DND-41 (cell line): ENCODE measurements around the gene PPP1R15B.
A peak's percentile ranks its signal among the peaks of the same experiment; 100 is the strongest.

Experiments
- ATAC-seq: fragments of 200-7000 bp; cut with Tn5 transposase; 3 replicates; pipeline ENCODE4 v1.9.1; 2021; ENCODE audit warnings: low read depth; ENCODE audit not compliant: insufficient read depth
- DNase-seq: peaks from one replicate; pipeline ENCODE4 v3.0.0-alpha.2; 2020
- H2AFZ ChIP-seq: 2 replicates; pipeline ENCODE4 v1.6.0; 2012; ENCODE audit warnings: low read depth, low read length
- H3K27ac ChIP-seq: 2 replicates; pipeline ENCODE4 v1.5.1; 2012; ENCODE audit warnings: low read length, inconsistent platforms
- H3K27me3 ChIP-seq: fragments of 200-600 bp; sonication (generic); 2 replicates; pipeline ENCODE4 v1.6.0; 2012; ENCODE audit warnings: low read length, mild to moderate bottlenecking, inconsistent platforms; ENCODE audit not compliant: insufficient read depth, poor library complexity
- H3K36me3 ChIP-seq: 2 replicates; pipeline ENCODE4 v1.5.1; 2012; ENCODE audit warnings: low read length, inconsistent platforms; ENCODE audit not compliant: insufficient read depth
- H3K4me1 ChIP-seq: 2 replicates; pipeline ENCODE4 v1.5.1; 2012; ENCODE audit warnings: mild to moderate bottlenecking, low read length; ENCODE audit not compliant: insufficient read depth
- H3K4me2 ChIP-seq: 2 replicates; pipeline ENCODE4 v1.6.0; 2012; ENCODE audit warnings: mild to moderate bottlenecking, moderate library complexity, low read length, inconsistent platforms; ENCODE audit not compliant: insufficient read depth
- H3K4me3 ChIP-seq, 2 experiments: fragments of 200-600 bp in 1 of 2; shearing (Covaris generic) in 1 of 2; 2 replicates each; pipeline ENCODE4 v1.5.1; 2012 to 2016; ENCODE audit warnings: inconsistent platforms in 2 of 2, low read length in 2 of 2, mild to moderate bottlenecking in 2 of 2, low read depth in 1 of 2, moderate library complexity in 1 of 2
- H3K79me2 ChIP-seq: 2 replicates; pipeline ENCODE4 v1.6.0; 2012; ENCODE audit warnings: low read length, inconsistent platforms; ENCODE audit not compliant: insufficient read depth
- H3K9ac ChIP-seq: 2 replicates; pipeline ENCODE4 v1.6.0; 2012; ENCODE audit warnings: low read depth, mild to moderate bottlenecking, inconsistent platforms, low read length, moderate library complexity
- H3K9me3 ChIP-seq: 2 replicates; pipeline ENCODE4 v1.5.1; 2012; ENCODE audit warnings: low read length, moderate library complexity, mild to moderate bottlenecking, inconsistent platforms; ENCODE audit not compliant: insufficient read depth, severe bottlenecking
- H4K20me1 ChIP-seq: 2 replicates; pipeline ENCODE4 v1.6.0; 2012; ENCODE audit warnings: low read length; ENCODE audit not compliant: insufficient read depth
- CTCF ChIP-seq: IDR thresholded peaks from 2 replicates; pipeline ENCODE4 v1.5.1; 2012; ENCODE audit warnings: borderline replicate concordance, low read length, moderate library complexity, mild to moderate bottlenecking; ENCODE audit not compliant: poor library complexity, severe bottlenecking; ENCODE audit errors: extremely low read depth
- EZH2 ChIP-seq: IDR thresholded peaks from 3 replicates; pipeline ENCODE4 v1.6.1; 2012; ENCODE audit warnings: borderline replicate concordance, low read depth, mild to moderate bottlenecking, moderate library complexity, low read length, inconsistent platforms; ENCODE audit not compliant: severe bottlenecking

PPP1R15B gene

GRCh38 chr1:204382714-204383083 is 28.9 kb downstream of the PPP1R15B start:
- Histone ChIP-seq H3K79me2 (no peaks in the 10 kb centered on the region), H3K36me3 (no peaks in the 10 kb centered on the region), H3K4me3 (peak overlapping the region in 1 of 2 experiments; percentile 57; a peak in 2 of 4 replicates), H3K9me3 (no peaks in the 10 kb centered on the region), H3K4me1 (peaks cover 13% of the 10 kb centered on the region), H3K27me3 (peaks cover 30% of the 10 kb centered on the region), H3K9ac (peak overlapping the region; percentile 43), H3K4me2 (peak overlapping the region; percentile 71), H4K20me1 (no peaks in the 10 kb centered on the region), H3K27ac (peak overlapping the region; percentile 64), H2AFZ (peak overlapping the region; percentile 82)
- TF ChIP-seq EZH2 (no peak), CTCF (no peak)
- ATAC-seq (no peak), DNase-seq (no peak)

- H2AFZ ChIP-seq = no peak overlapping the region
- TF ChIP-seq CTCF (no peak), EZH2 (no peak)
- no peaks in the 10 kb centered on the region for H3K79me2 ChIP-seq
- H3K36me3 ChIP-seq = no peaks in the 10 kb centered on the region
- H3K9ac ChIP-seq = no peak overlapping the region
- no peak overlapping the region for H3K4me2 ChIP-seq
- H3K4me3 ChIP-seq = no peak overlapping the region
- H3K9me3 ChIP-seq = no peaks in the 10 kb centered on the region
- no peak for ATAC-seq
- H3K27ac ChIP-seq = no peak overlapping the region
- H3K27me3 ChIP-seq = peaks cover 39% of the 10 kb centered on the region
- H4K20me1 ChIP-seq = no peaks in the 10 kb centered on the region
- DNase-seq = no peak
- peaks cover 13% of the 10 kb centered on the region for H3K4me1 ChIP-seq
Measured at GRCh38 chr1:204380293-204380831, 31.3 kb downstream of the PPP1R15B start.

GRCh38 chr1:204377800-204378668 is 33.6 kb downstream of the PPP1R15B start:
- H4K20me1 ChIP-seq = no peaks in the 10 kb centered on the region
- no peak overlapping the region for H3K27ac ChIP-seq
- peaks cover 13% of the 10 kb centered on the region for H3K4me1 ChIP-seq
- no peak overlapping the region for H2AFZ ChIP-seq
- TF ChIP-seq CTCF = no peak
- no peak overlapping the region for H3K4me2 ChIP-seq
- no peaks in the 10 kb centered on the region for H3K9me3 ChIP-seq
- no peak overlapping the region for H3K4me3 ChIP-seq
- H3K79me2 ChIP-seq = no peaks in the 10 kb centered on the region
- H3K36me3 ChIP-seq = no peaks in the 10 kb centered on the region
- no peak overlapping the region for H3K9ac ChIP-seq
- DNase-seq = no peak
- peaks cover 46% of the 10 kb centered on the region for H3K27me3 ChIP-seq
- no peak for ATAC-seq
